HG02798 (cell line): ENCODE data around the gene PSMA2.

Experiments used
- ATAC-seq: cut with Tn5 transposase; IDR thresholded peaks from one replicate; pipeline ENCODE4 v1.9.1; 2021; ENCODE audit warnings: mild to moderate bottlenecking; ENCODE audit not compliant: unreplicated experiment, poor library complexity

PSMA2 gene

DNA sequence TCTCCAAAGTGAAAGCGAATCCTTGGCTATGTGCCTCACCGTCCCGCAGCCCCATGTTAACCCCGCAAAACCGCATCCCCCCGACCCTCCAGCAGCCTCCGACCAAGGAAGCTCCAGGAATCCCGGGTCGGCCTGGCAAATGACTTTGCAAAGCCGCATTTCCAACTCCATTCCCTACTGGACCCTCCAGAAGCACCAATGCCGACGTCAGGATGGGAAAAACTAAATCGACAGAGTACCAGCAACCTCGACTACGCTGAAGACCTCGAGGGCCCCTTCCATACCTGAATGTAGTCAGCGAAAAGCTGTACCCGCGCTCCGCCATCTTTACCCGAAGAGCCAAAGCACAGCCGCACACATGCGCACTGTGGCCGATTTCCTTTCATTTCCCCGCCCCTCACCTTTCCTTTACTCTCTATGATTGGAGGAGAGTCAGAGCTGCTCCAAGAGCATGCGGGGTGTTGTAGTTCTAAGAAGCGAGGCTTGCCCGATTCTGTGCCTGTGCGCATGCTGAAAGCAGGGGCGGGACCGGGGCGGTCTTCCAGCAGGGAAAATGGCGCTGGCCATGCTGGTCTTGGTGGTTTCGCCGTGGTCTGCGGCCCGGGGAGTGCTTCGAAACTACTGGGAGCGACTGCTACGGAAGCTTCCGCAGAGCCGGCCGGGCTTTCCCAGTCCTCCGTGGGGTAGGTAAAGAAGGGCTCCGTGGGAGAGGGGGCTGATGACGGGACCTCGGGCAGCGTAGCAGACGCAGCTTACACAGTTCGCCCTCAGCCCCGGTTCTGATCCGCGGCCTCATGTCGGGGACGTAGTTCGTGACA lies at the start of gene PSMA2, which contains the start of gene MRPL32:
Gene PSMA2 (minus strand): TSS at position 341 of the 818 bp plus-strand sequence. CDS start 16 bp downstream, at position 325.
Gene MRPL32 (plus strand): TSS at position 543 of the 818 bp plus-strand sequence. CDS start 11 bp downstream, at position 554.
- peak; percentile 100 for ATAC-seq

DNA sequence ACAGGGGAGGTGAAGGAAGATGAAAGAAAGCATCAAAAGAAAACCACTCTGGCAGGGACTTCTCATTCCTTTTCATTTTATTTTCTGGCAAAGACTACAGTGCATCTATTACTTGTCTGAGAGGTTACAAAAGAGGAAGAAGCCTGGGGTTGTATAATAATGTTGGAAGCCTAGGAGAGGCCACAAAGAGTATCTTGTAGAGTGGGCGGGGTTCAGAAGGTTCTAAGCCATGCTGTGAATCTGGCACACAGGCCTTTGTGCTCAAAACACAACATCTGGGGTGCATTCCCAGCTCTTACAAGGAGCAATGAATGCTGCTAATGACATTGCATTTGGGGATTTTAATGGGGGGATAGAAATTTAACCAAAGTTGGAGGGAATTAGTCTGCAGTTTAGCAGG lies 49.6 kb upstream of the PSMA2 start:
- ATAC-seq: no peak

DNA sequence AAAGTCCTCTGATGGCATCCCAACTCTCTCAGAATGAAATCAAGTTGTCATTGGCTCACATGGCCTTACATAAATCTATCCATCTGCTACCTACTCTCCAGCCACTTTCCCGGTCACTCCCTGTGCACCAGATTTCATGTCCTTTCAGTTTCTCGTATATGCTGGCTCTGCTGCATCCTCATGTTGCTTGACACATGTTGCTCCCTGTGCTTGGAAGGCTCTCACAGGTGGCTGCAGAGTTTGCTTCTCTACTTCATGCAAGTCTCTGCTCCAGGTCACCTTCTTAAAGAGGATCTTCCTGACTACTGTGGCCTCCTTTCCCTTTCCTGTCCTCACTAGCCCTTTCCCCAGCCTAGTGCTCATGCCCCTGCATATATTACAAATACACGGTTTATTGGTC lies 48.5 kb upstream of the PSMA2 start:
- ATAC-seq: no peak

DNA sequence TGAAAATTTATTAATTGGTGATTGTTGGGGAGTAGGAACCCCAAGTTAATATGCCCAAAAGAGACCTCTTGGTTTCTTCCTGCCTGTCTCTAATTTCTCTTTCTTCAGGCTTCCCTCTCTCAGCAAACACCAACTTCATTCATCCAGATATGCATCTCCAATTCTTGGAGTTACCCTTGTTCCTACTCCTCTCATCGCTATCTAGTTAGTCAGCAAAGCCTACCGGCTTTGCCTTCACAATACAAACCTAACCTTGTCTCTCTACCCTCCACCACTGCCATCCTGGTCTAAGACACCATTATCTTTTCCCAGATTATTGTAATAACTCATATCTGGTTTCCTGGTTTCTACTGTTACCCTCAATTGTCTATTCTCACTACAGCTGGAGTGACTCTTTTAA lies 48.1 kb upstream of the PSMA2 start:
- no peak for ATAC-seq

DNA sequence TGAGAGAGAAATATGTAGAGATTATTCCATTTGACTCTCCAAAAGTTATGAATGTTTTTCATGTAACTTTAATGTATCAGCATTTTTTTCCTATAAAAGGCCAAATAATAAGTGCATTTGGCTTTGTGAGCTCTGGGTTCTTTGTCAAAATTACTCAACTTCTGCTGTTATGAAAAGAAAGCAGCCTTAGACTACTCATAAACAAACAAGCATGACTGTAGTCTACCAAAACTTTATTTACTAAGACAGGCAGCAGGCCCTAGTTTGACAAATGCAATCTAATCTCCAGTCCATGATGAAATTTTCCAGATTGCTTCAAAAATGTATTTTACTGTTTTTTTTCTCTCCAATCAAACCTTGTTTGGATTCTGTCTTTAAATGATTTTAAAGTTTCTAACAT lies 46.5 kb upstream of the PSMA2 start:
- no peak for ATAC-seq

DNA sequence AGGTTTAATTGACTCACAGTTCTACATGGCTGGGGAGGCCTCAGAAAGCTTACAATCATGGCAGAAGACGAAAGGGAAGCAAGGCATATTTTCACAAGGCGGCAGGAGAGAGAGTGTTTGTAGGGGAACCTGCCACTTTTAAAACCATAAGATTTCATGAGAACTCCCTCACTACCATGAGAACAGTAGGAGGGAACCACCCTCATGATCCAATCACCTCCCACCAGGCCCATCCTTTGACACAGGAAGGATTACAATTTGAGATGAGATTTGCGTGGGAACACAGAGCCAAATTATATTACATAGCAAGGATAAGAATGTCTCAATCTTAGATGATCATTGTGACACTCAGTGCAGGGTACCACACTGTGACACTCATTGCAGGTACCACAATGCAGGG lies 44.4 kb upstream of the PSMA2 start:
- no peak for ATAC-seq

DNA sequence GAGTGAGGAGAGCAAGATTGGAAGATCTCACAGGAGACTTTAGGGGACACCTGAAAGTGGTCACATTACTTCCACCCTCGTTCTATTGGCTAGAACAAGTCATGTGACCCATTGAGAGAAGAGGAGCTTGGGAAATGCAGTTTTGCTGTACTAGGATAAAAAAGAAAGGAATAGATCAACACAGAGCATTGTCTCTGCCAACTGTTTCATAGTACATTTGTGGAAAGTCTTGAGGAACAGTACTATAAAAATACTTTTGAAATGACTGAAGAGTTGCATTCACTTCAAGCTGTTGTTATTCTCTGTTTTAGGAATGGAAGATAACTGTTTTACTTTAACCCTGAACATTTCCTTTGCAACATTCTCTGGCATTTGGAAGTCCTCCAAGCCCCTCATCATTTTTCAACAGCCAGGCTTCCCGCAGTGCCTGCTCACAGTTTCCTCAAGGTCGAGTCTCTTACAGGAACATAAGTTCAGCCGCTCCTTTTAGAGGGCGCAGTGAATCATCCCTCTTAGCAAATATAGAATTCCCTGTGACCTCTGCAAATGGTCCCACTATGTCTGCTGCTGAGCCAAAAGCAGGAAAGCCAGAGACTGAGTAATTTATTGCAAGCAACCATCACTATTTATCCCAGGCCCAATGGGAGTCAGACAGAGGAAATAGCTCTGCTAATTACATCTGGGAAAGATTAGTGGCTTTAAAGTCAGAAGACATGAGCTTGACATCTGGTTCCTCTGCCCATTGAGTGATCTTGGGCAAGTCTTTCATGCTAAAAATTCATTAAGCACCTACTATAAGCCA lies 40.9 kb upstream of the PSMA2 start:
- ATAC-seq: no peak

DNA sequence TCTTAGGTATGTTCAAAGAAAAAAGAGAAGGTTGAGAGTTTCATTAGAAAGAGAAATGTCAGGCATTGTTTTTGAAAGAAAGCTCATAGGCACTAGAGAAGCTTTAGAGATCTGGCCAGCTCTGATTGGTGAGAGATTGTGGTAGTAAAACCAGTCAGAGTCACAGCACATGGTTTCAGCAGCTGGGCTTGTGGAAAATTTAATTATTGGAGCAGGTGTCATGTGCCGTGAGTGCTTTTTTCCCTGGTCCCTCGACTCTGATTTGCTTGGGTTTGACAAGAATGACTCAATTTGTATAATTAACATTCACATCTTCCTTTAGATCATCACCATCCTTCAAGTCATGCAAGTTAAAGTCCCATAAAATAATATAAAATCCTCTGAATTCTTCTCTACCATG lies 35.4 kb upstream of the PSMA2 start:
- ATAC-seq: no peak

DNA sequence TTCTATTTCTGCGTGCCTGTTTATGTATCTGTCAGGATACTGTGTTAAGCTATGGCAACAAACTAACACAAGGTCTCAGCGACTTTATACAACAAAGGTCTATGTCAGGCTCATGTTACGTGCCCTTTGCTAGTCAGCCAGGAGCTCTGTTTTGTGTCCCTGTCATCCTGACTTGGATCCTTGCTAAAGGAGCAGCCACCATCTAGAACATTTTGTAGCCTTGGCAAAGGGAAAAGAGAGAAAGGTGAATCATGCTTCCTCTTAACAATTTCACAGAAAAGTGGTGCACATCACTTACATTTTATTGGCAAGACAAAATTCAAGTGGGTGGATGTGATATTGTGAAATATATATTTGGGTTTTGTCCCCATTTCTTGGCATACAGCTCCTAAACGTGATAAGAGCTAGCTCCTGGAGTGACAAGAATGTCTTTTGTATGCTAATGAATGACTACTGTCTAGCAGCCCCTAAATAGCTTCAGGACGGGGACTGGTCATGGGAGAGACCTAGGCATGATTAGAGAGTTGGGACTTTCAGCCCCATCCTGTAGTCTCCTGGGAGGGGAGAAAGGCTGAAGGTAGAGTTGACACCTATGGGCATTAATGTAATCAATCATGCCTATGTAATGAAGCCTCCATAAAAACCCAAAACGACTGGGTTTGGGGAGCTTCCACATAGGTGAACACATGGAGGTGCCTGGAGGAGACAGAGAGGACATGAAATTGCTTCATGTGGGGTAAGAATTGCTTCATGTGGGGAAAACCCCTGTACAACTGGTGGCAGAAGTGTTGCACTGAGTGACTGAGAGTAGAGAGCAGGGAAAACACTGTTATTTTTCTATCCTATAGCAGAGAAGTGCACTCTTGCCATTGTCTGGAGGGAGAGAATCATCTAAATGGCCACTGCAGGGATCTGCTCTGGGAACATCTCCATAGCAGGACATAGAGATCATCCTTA lies 33.2 kb upstream of the PSMA2 start:
- no peak for ATAC-seq

DNA sequence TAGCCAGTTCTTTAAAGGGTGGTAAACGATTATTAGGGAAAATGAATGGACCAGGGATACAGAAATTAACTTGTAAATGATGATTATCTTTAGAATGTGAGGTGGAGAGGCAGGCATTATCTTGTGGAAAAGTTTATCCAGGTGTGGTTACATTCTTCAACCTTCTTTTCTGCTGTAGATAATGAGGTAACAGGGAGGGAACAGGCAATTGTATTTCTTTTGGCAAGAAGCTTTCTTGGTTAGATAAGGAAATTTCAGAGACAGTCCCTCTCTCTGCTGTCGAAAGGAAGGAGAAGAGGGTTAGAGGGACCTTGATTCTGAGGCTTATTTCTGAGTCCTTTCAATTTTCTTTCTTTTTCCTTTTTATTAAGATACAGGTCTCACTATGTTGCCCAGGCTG lies 32.3 kb upstream of the PSMA2 start:
- ATAC-seq: no peak

DNA sequence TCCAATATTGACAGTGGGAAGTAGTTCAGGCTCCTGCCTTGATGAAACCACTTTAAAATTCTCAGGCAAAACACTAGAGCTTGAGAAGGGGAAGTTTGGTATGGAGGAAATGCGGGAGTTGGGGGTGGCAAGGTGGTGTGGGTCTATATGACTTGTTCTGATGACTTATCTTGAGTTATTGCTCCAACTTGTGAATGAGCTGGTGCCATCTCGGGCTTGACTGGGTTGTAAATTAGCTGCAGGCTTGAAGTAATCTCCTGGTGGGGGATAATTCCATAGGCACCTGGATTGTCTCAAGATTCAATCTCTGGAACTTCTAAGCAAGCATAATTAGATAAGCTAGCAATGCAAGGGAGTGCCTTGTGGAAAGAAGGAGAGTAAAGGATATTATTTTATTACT lies 29.2 kb upstream of the PSMA2 start:
- ATAC-seq: no peak

DNA sequence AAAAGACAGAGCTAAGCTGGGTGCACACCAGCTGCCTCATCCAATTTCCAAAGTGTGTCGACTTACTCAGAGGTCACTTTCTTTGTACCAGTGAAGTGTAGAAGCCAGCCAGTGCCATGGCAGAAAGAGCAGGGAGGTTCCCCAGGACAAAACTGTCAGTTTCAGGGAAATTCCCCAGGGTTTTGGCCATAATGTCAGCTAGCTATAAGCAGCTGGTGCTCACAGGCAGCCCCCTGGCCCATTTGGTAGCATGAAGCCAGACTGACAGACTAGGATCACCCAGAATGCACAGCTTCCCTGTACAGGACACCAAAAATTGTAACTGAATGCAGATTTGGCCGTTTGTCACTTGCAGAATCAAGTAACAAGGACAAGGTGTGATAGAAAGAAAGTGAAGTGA lies 28.8 kb upstream of the PSMA2 start:
- no peak for ATAC-seq

DNA sequence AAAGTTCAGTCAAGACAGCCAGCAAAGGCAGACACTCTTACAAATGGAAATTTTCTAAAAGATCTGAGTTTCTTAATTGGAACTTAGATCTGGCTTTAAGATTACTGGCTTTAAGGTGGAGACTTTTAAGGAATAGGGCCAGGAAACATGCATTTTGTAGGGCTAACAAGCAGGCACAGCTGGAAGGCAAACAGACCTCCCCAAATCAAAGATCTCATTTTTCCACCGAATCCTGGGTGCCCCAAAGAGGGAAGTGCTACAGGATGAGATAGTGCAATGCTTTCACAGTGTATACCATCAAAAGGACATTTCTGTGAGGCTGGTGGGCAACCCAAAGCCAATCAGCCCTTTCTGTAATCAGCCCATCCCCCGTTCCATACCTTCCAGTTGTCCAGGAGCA lies 27.6 kb upstream of the PSMA2 start:
- no peak for ATAC-seq

DNA sequence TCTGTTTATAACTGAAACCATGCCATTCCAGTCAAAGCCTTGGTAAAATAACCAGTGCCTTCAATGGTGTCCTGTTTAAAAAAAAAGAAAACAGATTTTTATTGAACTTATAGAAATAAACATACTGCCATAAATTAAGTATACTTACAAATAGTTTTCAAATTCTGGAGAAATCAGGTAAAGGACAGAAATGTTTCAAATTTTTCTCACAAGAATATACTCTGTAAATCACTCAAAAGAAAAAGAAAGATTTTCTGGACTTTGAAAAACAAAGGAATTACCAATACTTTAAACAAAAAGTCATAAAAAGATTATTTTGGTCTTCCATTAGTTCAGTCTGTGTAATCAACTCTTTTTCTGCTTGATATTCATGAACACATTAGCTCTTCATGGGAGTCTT lies 24.1 kb upstream of the PSMA2 start:
- ATAC-seq: no peak

DNA sequence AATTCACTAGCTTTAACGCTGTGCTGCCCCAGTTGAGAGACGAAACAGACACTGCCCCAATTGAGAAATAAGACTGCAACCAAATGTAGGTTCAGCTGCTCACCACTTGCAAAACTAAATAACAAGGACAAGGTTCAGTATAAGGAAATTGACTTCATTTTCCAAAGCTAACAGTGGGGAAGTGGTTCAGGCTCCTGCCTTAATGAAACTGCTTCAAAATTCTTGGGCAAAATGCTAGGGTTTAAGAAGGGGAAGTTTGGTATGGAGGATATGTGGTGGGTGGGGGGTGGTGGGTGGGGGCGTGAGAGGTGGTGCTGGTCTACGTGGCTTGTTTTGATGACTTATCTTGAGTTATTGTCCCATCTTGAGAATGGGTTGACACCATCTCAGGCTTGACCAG lies 22.0 kb upstream of the PSMA2 start:
- ATAC-seq: no peak

DNA sequence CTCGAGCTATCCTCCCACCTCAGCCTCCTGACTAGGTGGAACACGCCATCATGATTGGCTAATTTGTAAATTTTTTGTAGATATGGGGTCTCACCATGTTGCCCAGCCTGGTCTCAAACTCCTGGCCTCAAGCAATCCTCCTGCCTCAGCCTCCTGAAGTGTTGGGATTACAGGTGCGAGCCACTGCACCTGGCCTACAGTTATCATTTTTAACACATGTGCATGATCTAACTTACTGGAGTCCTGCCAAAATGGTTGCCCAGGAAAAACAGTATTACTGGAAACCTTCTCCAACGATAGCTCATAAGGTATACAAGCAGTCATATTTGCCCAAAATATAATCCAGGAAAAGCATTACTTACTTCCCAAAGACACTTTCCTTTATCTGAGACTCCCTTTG lies 20.4 kb upstream of the PSMA2 start:
- ATAC-seq: no peak

DNA sequence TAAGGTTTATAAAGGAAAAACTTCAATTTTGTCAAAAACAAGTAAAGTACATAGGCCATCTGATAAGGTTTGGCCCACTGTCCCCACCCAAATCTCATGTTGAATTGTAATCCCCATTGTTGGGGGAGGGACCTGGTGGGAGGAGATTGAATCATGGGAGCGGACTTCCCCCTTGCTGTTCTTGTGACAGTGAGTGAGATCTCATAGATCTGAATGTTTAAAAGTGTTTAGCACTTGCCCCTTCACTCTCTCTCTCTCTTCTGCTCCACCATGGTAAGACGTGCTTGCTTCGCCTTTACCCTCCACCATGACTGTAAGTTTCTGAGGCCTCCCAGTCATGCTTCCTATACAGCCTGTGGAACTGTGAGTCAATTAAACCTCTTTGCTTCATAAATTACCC lies 18.4 kb upstream of the PSMA2 start:
- ATAC-seq: no peak

DNA sequence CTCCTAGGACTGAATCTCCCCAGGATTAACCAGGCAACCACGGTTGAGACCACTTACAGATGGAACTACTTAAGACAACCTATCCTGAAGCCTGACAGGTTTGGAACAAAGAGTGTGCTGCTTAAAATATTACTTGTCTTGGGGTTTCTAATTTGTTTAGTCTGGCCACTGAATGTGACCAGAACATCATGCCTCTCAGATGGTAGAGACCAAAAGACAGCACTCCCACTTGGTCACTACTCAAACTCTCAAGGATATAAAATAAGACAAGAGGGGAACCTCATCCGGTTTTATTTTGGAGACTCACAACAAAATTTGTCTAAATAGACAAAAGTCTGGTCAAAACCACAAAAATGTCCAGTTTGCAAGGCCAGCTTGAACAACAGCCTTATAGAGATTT lies 15.5 kb upstream of the PSMA2 start:
- no peak for ATAC-seq

DNA sequence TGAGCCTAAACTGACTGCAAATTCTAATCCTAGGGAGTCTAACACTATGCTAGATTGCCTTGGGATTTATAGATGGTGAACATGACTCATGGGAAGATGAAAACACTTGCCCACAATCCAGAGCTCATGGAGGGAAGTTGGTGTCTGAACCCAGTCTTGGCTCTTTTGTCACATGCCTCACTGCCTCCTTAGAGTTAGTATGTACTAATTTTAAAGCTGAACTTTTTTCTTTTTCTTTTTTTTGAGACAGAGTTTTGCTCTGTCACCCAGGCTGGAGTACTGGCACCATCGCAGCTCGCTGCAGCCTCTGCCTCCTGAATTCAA lies 14.6 kb upstream of the PSMA2 start:
- ATAC-seq: no peak

DNA sequence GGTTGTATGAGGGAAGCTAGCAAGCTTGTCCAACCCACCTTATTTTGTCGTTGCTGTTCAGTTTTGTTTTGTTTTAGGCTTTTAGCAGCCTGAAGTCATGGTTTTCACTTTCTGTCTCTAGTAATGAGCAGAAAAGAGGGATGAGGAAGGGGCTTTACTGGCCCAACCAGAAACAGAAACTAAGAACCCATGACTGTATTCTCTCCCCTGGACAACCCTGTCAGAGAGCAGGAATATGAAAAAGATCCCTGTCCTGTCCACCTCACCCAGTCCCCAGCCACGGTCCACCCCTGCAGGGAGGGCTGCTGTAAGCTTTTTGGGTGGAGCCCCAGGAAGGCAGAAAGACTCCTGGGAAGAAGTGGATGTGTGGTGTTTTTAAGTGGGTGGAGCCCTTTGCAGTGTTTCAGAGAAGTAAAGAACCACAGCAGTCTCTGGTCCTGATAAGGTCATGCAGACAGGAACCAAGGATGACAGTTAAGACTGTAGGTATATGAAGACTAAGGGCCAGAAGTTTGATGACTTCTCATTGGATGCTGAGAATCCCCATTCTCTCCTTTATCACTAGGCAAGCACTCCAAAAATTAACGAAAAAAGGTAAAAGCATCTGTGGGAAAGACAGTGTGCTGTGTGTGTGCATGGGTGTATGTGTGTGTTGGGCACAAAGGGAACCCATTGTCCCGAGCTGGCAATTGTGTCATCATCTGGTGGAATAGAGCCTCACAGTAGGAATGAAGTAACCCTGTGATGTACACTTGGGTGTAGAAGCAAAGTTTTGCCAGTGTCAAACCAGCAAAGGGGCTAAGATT lies 14.1 kb upstream of the PSMA2 start:
- peak; percentile 70 for ATAC-seq
